ENCODE measurements around the gene PYY. TPM values are rescaled to one million over a fixed set of nuclear protein-coding genes. Genes with fewer than 3 reads are reported as not detected.
"Not testable (repeated sequence)": the region's sequence is repeated elsewhere in the genome, so short reads cannot be mapped to it uniquely, and the experiment has no call there.

Gene PYY
- total RNA-seq, 3 donors from 2014 or later, result 0.88 to 0.98 TPM; not detected in 1

- TF ChIP-seq POLR2A (IDR thresholded peaks at IDR 0.05) (no peak), CTCF (IDR thresholded peaks at IDR 0.05) (no peak), POLR2AphosphoS5 (IDR thresholded peaks at IDR 0.05) (no peak)
- Histone ChIP-seq H3K27me3 (peaks cover 0 to 23% of the 10 kb centered on the region in 2 donors), H3K4me1 (no peaks in the 10 kb centered on the region), H3K4me3 (no peak overlapping the region), H3K9me3 (no peaks in the 10 kb centered on the region), H3K36me3 (no peaks in the 10 kb centered on the region), H3K27ac (no peak overlapping the region)
- no peak for DNase-seq (ENCODE audit: low spot score in 2 of 2)
- intact Hi-C loops (cut with DNase I; ENCODE audit: low total_unique reads), result no loop called here
Observed at GRCh38 chr17:44000141-44000860, 46.6 kb upstream of the PYY start.

GRCh38 chr17:43999024-43999423 is 45.3 kb upstream of the PYY start:
- H3K4me1 ChIP-seq, result no peaks in the 10 kb centered on the region
- peaks cover 0 to 17% of the 10 kb centered on the region in 2 donors for H3K27me3 ChIP-seq
- no peak for DNase-seq (ENCODE audit: low spot score in 2 of 2)
- no peak for TF ChIP-seq POLR2AphosphoS5 (IDR thresholded peaks at IDR 0.05)
- no peak for TF ChIP-seq CTCF (IDR thresholded peaks at IDR 0.05)
- no peak for TF ChIP-seq POLR2A (IDR thresholded peaks at IDR 0.05)
- intact Hi-C loops (cut with DNase I; ENCODE audit: low total_unique reads), result no loop called here
- no peak overlapping the region for H3K27ac ChIP-seq
- H3K36me3 ChIP-seq, result no peaks in the 10 kb centered on the region
- no peaks in the 10 kb centered on the region for H3K9me3 ChIP-seq
- H3K4me3 ChIP-seq, result no peak overlapping the region

GRCh38 chr17:43998552-43998951 is 44.8 kb upstream of the PYY start:
- intact Hi-C loops (cut with DNase I; ENCODE audit: low total_unique reads), result no loop called here
- no peak overlapping the region for H3K27ac ChIP-seq

GRCh38 chr17:43997180-43997579 is 43.4 kb upstream of the PYY start:
- H3K27ac ChIP-seq; DNase-seq (ENCODE audit: low spot score in 2 of 2); intact Hi-C loops (cut with DNase I; ENCODE audit: low total_unique reads): not testable (repeated sequence)

More at GRCh38 chr17:43998552-43998951, 44.8 kb upstream of the PYY start:
- Histone ChIP-seq H3K27me3 (peaks cover 0 to 17% of the 10 kb centered on the region in 2 donors), H3K9me3 (no peaks in the 10 kb centered on the region), H3K4me1 (no peaks in the 10 kb centered on the region), H3K36me3 (no peaks in the 10 kb centered on the region), H3K4me3 (no peak overlapping the region)
- no peak for TF ChIP-seq CTCF (IDR thresholded peaks at IDR 0.05)
- TF ChIP-seq POLR2AphosphoS5 (IDR thresholded peaks at IDR 0.05), result no peak
- no peak for TF ChIP-seq POLR2A (IDR thresholded peaks at IDR 0.05)
- DNase-seq (ENCODE audit: low spot score in 2 of 2), result no peak

GRCh38 chr17:43995150-43995471 is 41.4 kb upstream of the PYY start:
- Histone ChIP-seq H3K27ac (no peak overlapping the region), H3K9me3 (no peaks in the 10 kb centered on the region), H3K36me3 (no peaks in the 10 kb centered on the region), H3K27me3 (peaks cover 0 to 17% of the 10 kb centered on the region in 2 donors), H3K4me3 (peak overlapping the region; percentile 3 to 65 (median 43)), H3K4me1 (no peaks in the 10 kb centered on the region)
- TF ChIP-seq POLR2A (IDR thresholded peaks at IDR 0.05) (no peak), CTCF (IDR thresholded peaks at IDR 0.05) (no peak), POLR2AphosphoS5 (IDR thresholded peaks at IDR 0.05) (no peak)
- no peak for DNase-seq (ENCODE audit: low spot score in 2 of 2)
- intact Hi-C loops (cut with DNase I; ENCODE audit: low total_unique reads), result no loop called here

More at GRCh38 chr17:43997180-43997579, 43.4 kb upstream of the PYY start:
- H3K27me3 ChIP-seq, result peaks cover 0 to 17% of the 10 kb centered on the region in 2 donors
- H3K4me1 ChIP-seq, H3K9me3 ChIP-seq, H3K4me3 ChIP-seq, H3K36me3 ChIP-seq: not testable (repeated sequence)
